Measurements from ENCODE around the gene RSAD1.
A peak's percentile ranks its signal among the peaks of the same experiment; 100 is the strongest.

The RSAD1 gene

GRCh38 chr17:50533185-50533584 is 54.5 kb downstream of the RSAD1 start:
- Histone ChIP-seq H3K9me3 (ENCODE audit: control insufficient read depth, insufficient read depth, low read length) (no peaks in the 10 kb centered on the region), H3K4me1 (ENCODE audit: control insufficient read depth, insufficient read depth, low read length) (peaks cover 3% of the 10 kb centered on the region), H3K27me3 (ENCODE audit: control insufficient read depth, insufficient read depth, low read length) (no peaks in the 10 kb centered on the region), H3K27ac (ENCODE audit: low read length) (no peak overlapping the region), H3K4me3 (ENCODE audit: low read length) (peak overlapping the region; percentile 53; the same call in 1 of the 2 replicates), H3K36me3 (ENCODE audit: control insufficient read depth, insufficient read depth, low read length) (peaks cover 4% of the 10 kb centered on the region; the same call in 1 of the 2 replicates)
- no peak for DNase-seq (ENCODE audit: low read depth, low spot score)
- WGBS (ENCODE audit: insufficient coverage, insufficient read length), result no CpG with 5 or more reads among the region's 5 CpGs

- no peak for DNase-seq (ENCODE audit: low read depth, low spot score)
- peak overlapping the region; percentile 38; the same call in 1 of the 2 replicates for H3K4me3 ChIP-seq (ENCODE audit: low read length)
- no CpG with 5 or more reads among the region's 17 CpGs for WGBS (ENCODE audit: insufficient coverage, insufficient read length)
- H3K9me3 ChIP-seq (ENCODE audit: control insufficient read depth, insufficient read depth, low read length), result no peaks in the 10 kb centered on the region
- peaks cover 4% of the 10 kb centered on the region; the same call in 1 of the 2 replicates for H3K36me3 ChIP-seq (ENCODE audit: control insufficient read depth, insufficient read depth, low read length)
- H3K27me3 ChIP-seq (ENCODE audit: control insufficient read depth, insufficient read depth, low read length), result no peaks in the 10 kb centered on the region
- H3K4me1 ChIP-seq (ENCODE audit: control insufficient read depth, insufficient read depth, low read length), result peaks cover 3% of the 10 kb centered on the region
- H3K27ac ChIP-seq (ENCODE audit: low read length), result no peak overlapping the region
Measured at GRCh38 chr17:50533720-50534148, 55.1 kb downstream of the RSAD1 start.

GRCh38 chr17:50534222-50534978 is 55.7 kb downstream of the RSAD1 start:
- peaks cover 4% of the 10 kb centered on the region; the same call in 1 of the 2 replicates for H3K36me3 ChIP-seq (ENCODE audit: control insufficient read depth, insufficient read depth, low read length)
- DNase-seq (ENCODE audit: low read depth, low spot score), result no peak
- H3K27me3 ChIP-seq (ENCODE audit: control insufficient read depth, insufficient read depth, low read length), result no peaks in the 10 kb centered on the region
- H3K27ac ChIP-seq (ENCODE audit: low read length), result no peak overlapping the region
- WGBS (ENCODE audit: insufficient coverage, insufficient read length), result no CpG with 5 or more reads among the region's 24 CpGs
- H3K4me1 ChIP-seq (ENCODE audit: control insufficient read depth, insufficient read depth, low read length), result peaks cover 3% of the 10 kb centered on the region
- H3K9me3 ChIP-seq (ENCODE audit: control insufficient read depth, insufficient read depth, low read length), result no peaks in the 10 kb centered on the region
- H3K4me3 ChIP-seq (ENCODE audit: low read length), result peak overlapping the region; percentile 38; the same call in 1 of the 2 replicates

DNA sequence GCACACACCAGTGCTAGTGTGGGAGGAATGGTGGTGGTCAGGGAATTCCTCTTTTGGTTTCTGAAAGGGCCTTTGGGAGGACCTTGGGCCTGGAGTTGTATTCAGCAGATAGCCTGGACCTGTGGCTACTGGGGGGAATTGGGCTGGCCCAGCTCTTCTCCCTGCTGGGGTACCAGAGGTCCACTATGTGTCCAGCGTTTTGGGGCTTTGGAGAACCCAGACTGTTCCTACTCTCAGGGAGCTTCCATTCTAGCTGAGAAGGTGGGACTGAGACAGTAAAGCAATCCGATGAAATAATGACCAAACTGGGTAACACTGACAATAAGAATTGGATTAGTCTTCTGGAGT is 56.3 kb downstream of the RSAD1 start:
- Histone ChIP-seq H3K36me3 (ENCODE audit: control insufficient read depth, insufficient read depth, low read length) (peaks cover 4% of the 10 kb centered on the region; the same call in 1 of the 2 replicates), H3K9me3 (ENCODE audit: control insufficient read depth, insufficient read depth, low read length) (no peaks in the 10 kb centered on the region), H3K4me3 (ENCODE audit: low read length) (no peak overlapping the region), H3K27me3 (ENCODE audit: control insufficient read depth, insufficient read depth, low read length) (no peaks in the 10 kb centered on the region), H3K27ac (ENCODE audit: low read length) (no peak overlapping the region), H3K4me1 (ENCODE audit: control insufficient read depth, insufficient read depth, low read length) (peaks cover 3% of the 10 kb centered on the region)
- no peak for DNase-seq (ENCODE audit: low read depth, low spot score)
- no CpG with 5 or more reads among the region's 2 CpGs for WGBS (ENCODE audit: insufficient coverage, insufficient read length)

- no peak overlapping the region for H3K27ac ChIP-seq (ENCODE audit: low read length)
- H3K36me3 ChIP-seq (ENCODE audit: control insufficient read depth, insufficient read depth, low read length), result peaks cover 4% of the 10 kb centered on the region; the same call in 1 of the 2 replicates
- peaks cover 3% of the 10 kb centered on the region for H3K4me1 ChIP-seq (ENCODE audit: control insufficient read depth, insufficient read depth, low read length)
- H3K4me3 ChIP-seq (ENCODE audit: low read length), result no peak overlapping the region
- WGBS (ENCODE audit: insufficient coverage, insufficient read length), result no CpG with 5 or more reads among the region's 7 CpGs
- H3K9me3 ChIP-seq (ENCODE audit: control insufficient read depth, insufficient read depth, low read length), result no peaks in the 10 kb centered on the region
- no peak for DNase-seq (ENCODE audit: low read depth, low spot score)
- no peaks in the 10 kb centered on the region for H3K27me3 ChIP-seq (ENCODE audit: control insufficient read depth, insufficient read depth, low read length)
Measured at GRCh38 chr17:50535407-50535806, 56.7 kb downstream of the RSAD1 start.

Data from iPS DF 6.9 (cell line).